HL-60 (cell line): ENCODE results near the gene ALKBH6.

Source experiments
- DNase-seq, 2 experiments: peaks; one replicate each; pipeline ENCODE4 v3.0.0-alpha.2; 2010 to 2020; ENCODE audit warnings: low read depth in 1 of 2, low spot score in 1 of 2
- H3K27ac ChIP-seq: fragments of 250-450 bp; sonication (Bioruptor Pico); replicated peaks from 2 replicates; pipeline ENCODE4 v1.5.1; 2020; ENCODE audit warnings: mild to moderate bottlenecking, moderate library complexity
- H3K27me3 ChIP-seq: fragments of 250-450 bp; sonication (Bioruptor Pico); 2 replicates; pipeline ENCODE4 v1.5.1; 2021; ENCODE audit warnings: mild to moderate bottlenecking, moderate library complexity; ENCODE audit not compliant: insufficient read depth, poor library complexity, severe bottlenecking
- H3K4me3 ChIP-seq: replicated peaks from 2 replicates; pipeline ENCODE4 v1.5.1; 2011; ENCODE audit warnings: mild to moderate bottlenecking, control low read depth, low read length; ENCODE audit not compliant: insufficient read depth
- GABPA ChIP-seq: IDR thresholded peaks from 2 replicates; pipeline ENCODE4 v1.6.1; 2012; ENCODE audit warnings: low read depth
- POLR2AphosphoS5 ChIP-seq: IDR thresholded peaks from 2 replicates; pipeline ENCODE4 v1.6.1; 2012; ENCODE audit warnings: low read depth
- REST ChIP-seq: IDR thresholded peaks from 2 replicates; pipeline ENCODE4 v1.6.1; 2012; ENCODE audit warnings: low read depth; ENCODE audit not compliant: insufficient replicate concordance
- SPI1 ChIP-seq: IDR thresholded peaks from 2 replicates; pipeline ENCODE4 v1.6.1; 2012; ENCODE audit warnings: low read depth, mild to moderate bottlenecking, borderline replicate concordance
- TF ChIP-seq, protein P1 (sequence below): IDR thresholded peaks from one replicate; pipeline ENCODE4 v1.5.1; 2011; ENCODE audit warnings: low read length, control low read depth, inconsistent platforms; ENCODE audit not compliant: insufficient read depth

ALKBH6 gene

GRCh38 chr19:35993923-35994598 lies 20.0 kb downstream of the ALKBH6 start:
- H3K27ac ChIP-seq, result no peak overlapping the region
- TF ChIP-seq SPI1, result no peak
- TF ChIP-seq GABPA, result no peak
- no peak for TF ChIP-seq POLR2AphosphoS5
- TF ChIP-seq, protein P1, sequence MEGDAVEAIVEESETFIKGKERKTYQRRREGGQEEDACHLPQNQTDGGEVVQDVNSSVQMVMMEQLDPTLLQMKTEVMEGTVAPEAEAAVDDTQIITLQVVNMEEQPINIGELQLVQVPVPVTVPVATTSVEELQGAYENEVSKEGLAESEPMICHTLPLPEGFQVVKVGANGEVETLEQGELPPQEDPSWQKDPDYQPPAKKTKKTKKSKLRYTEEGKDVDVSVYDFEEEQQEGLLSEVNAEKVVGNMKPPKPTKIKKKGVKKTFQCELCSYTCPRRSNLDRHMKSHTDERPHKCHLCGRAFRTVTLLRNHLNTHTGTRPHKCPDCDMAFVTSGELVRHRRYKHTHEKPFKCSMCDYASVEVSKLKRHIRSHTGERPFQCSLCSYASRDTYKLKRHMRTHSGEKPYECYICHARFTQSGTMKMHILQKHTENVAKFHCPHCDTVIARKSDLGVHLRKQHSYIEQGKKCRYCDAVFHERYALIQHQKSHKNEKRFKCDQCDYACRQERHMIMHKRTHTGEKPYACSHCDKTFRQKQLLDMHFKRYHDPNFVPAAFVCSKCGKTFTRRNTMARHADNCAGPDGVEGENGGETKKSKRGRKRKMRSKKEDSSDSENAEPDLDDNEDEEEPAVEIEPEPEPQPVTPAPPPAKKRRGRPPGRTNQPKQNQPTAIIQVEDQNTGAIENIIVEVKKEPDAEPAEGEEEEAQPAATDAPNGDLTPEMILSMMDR, result no peak
- TF ChIP-seq REST, result no peak
- no peak for DNase-seq
- no peak overlapping the region for H3K4me3 ChIP-seq
- H3K27me3 ChIP-seq, result no peaks in the 10 kb centered on the region

- Histone ChIP-seq H3K27me3 (no peaks in the 10 kb centered on the region), H3K27ac (no peak overlapping the region), H3K4me3 (no peak overlapping the region)
- no peak for DNase-seq
- TF ChIP-seq, protein P1, result no peak
- TF ChIP-seq REST (no peak), SPI1 (no peak), POLR2AphosphoS5 (no peak), GABPA (no peak)
Observed at GRCh38 chr19:35992907-35993765, 20.9 kb downstream of the ALKBH6 start.

GRCh38 chr19:35991731-35992450 lies 22.1 kb downstream of the ALKBH6 start:
- Histone ChIP-seq H3K27ac (no peak overlapping the region), H3K27me3 (no peaks in the 10 kb centered on the region), H3K4me3 (no peak overlapping the region)
- DNase-seq, result no peak
- TF ChIP-seq SPI1, result no peak
- no peak for TF ChIP-seq POLR2AphosphoS5
- TF ChIP-seq, protein P1, result no peak
- TF ChIP-seq GABPA, result no peak
- TF ChIP-seq REST, result no peak
